ENCODE measurements around the gene SASH1. TPM values are rescaled to one million over a fixed set of nuclear protein-coding genes. Genes with fewer than 3 reads are reported as not detected.

The SASH1 gene
- total RNA-seq, 1 donor from 2014 or later = 108 TPM

DNA sequence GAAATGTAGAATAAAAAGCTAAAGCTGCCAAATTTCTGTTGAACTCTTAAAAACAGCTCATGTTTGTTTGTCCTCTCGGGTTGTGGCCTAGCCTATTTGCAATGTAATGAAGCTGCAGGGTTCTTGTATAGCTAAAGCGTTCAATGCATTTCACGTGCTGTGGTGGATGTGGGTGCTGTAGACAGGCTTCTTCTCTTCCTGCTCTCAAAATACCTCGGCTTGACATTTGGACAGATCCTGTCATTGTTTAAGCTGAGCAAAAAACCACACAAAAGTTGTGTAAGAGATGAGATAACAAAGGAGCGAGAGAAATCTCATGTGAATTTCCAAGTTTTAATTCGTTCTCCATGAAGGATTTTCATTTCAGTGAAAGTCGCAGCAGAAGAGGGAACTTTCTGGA is 207.9 kb downstream of the SASH1 start:
- no peak overlapping the region for H3K4me3 ChIP-seq
- H3K36me3 ChIP-seq = peaks cover 58% of the 10 kb centered on the region
- no peaks in the 10 kb centered on the region for H3K27me3 ChIP-seq
- TF ChIP-seq, protein P1, sequence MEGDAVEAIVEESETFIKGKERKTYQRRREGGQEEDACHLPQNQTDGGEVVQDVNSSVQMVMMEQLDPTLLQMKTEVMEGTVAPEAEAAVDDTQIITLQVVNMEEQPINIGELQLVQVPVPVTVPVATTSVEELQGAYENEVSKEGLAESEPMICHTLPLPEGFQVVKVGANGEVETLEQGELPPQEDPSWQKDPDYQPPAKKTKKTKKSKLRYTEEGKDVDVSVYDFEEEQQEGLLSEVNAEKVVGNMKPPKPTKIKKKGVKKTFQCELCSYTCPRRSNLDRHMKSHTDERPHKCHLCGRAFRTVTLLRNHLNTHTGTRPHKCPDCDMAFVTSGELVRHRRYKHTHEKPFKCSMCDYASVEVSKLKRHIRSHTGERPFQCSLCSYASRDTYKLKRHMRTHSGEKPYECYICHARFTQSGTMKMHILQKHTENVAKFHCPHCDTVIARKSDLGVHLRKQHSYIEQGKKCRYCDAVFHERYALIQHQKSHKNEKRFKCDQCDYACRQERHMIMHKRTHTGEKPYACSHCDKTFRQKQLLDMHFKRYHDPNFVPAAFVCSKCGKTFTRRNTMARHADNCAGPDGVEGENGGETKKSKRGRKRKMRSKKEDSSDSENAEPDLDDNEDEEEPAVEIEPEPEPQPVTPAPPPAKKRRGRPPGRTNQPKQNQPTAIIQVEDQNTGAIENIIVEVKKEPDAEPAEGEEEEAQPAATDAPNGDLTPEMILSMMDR (IDR thresholded peaks at IDR 0.05) = no peak
- intact Hi-C loops (cut with DNase I) = no loop called here
- H3K4me1 ChIP-seq = no peaks in the 10 kb centered on the region
- ATAC-seq (no peak), DNase-seq (no peak)
- H3K27ac ChIP-seq = no peak overlapping the region
- H3K9me3 ChIP-seq = no peaks in the 10 kb centered on the region

DNA sequence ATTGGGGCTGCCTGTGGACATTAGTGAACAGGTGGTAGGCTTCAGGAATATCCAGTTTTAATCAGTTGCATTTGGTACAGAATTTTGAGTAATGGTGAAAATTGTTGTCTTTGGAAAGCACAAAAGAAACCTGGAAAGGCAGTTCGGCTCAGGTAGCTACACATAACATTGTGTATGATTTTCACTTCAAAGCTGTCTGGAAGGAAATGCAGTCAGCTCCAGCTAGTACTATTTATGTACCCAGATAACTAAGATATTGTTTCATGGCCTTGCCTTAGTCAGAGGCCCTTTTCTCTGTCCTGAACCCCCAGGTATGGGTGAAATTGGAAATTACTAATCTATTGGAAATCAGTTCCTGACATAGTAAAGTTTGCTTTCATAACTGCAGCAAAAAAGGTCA is 208.6 kb downstream of the SASH1 start:
- Histone ChIP-seq H3K36me3 (peaks cover 52% of the 10 kb centered on the region), H3K4me1 (no peaks in the 10 kb centered on the region), H3K9me3 (no peaks in the 10 kb centered on the region), H3K27ac (no peak overlapping the region), H3K27me3 (no peaks in the 10 kb centered on the region), H3K4me3 (no peak overlapping the region)
- no peak for ATAC-seq
- no peak for DNase-seq
- TF ChIP-seq, protein P1 (IDR thresholded peaks at IDR 0.05) = no peak
- intact Hi-C loops (cut with DNase I) = no loop called here

DNA sequence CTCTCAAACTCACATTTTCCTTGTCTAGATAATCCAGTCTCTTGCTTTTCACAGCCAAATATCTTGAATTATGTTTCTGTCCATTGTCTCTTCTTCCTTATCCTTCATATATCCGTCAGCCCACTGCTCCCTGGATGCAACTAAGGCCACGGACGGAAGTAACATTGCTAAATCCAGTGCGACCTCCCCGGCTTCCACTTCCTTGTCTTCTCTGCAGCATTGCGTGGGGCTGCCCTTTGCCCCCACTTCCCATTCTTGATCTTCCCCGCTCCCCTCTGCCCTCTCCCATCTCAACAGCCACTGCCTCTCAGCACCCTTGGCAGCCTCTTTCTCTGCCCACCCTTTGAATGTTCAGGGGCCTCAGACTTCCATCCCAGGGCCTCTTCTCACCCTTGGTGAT is 213.8 kb downstream of the SASH1 start:
- no peak for DNase-seq
- Histone ChIP-seq H3K27ac (no peak overlapping the region), H3K36me3 (peaks cover 12% of the 10 kb centered on the region), H3K4me1 (peaks cover 3% of the 10 kb centered on the region), H3K9me3 (no peaks in the 10 kb centered on the region), H3K4me3 (no peak overlapping the region), H3K27me3 (no peaks in the 10 kb centered on the region)
- TF ChIP-seq, protein P1 (IDR thresholded peaks at IDR 0.05) = no peak
- peak; percentile 23 for ATAC-seq
- intact Hi-C loops (cut with DNase I) = no loop called here

DNA sequence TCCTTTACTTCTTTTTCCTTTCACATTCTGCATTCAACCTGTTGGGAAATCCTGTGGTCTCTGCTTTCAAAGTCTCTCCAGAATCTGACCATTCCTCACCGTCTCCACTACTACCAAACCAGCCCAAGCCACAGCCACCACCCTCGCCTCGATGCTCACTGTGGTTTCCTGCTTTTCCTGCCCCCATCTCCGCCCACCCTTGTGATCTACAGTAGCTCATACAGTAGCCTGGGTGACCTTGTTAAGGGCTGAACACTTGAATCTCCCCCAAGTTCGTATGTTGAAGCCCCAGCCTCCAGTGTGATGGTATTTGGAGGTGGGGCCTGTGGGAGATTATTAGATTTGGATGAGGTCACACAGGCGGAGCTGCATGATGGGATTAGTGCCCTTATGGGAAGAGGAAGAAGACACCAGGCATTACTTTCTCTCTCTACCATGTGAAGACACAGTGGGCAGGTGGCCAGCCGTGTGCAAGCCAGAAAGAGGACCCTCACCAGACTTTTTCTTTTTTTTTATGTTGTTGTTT is 215.2 kb downstream of the SASH1 start:
- no peak for DNase-seq
- Histone ChIP-seq H3K27ac (no peak overlapping the region), H3K9me3 (no peaks in the 10 kb centered on the region), H3K27me3 (no peaks in the 10 kb centered on the region), H3K4me3 (no peak overlapping the region), H3K4me1 (peaks cover 3% of the 10 kb centered on the region), H3K36me3 (no peaks in the 10 kb centered on the region)
- ATAC-seq = peak; percentile 65
- TF ChIP-seq, protein P1 (IDR thresholded peaks at IDR 0.05) = no peak
- intact Hi-C loops (cut with DNase I) = no loop called here

DNA sequence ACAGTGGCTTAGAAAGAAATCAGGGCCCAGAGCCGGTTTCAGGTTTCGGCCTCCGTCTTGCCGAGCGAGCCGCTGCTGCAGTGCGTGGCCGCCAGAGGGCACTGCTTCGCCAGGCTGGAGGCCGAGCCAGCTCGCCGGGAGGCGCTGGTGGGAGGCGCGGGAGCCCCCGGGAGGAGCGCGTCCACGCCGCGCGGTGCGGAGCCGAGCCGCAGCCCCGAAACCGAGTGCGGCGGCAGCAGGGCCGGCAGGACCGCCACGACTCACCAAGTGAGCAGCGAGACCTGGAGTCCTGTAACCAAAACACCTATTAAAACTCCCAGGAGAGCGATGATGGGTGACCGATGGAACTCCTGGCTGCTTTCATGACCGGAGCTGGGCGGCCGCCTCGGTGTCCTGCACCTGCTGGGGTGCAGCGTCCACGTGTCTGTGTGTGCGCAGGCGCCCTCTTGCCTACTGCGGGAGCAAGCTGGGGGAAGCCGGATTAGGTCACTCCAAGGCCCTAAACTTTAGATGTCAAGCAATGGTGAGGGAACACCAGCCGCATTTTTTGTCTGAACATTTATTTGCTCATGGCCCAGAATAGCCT is 217.3 kb downstream of the SASH1 start:
- Histone ChIP-seq H3K4me3 (peak overlapping the region; percentile 58), H3K27me3 (no peaks in the 10 kb centered on the region), H3K4me1 (peaks cover 3% of the 10 kb centered on the region), H3K27ac (no peak overlapping the region), H3K9me3 (no peaks in the 10 kb centered on the region), H3K36me3 (no peaks in the 10 kb centered on the region)
- ATAC-seq = peak; percentile 95
- TF ChIP-seq, protein P1 (IDR thresholded peaks at IDR 0.05) = peak; percentile 98
- DNase-seq = peak; percentile 88
- intact Hi-C loops (cut with DNase I) = no loop called here

All from upper lobe of right lung (tissue), 1 donor.